Activated T-cell treated with anti-CD3 and anti-CD28 coated beads, Interleukin-2, amount 50 U/mL, for 4 hours (primary cell): ENCODE results near the gene NDUFA8. TPM values are rescaled to one million over a fixed set of nuclear protein-coding genes. Genes with fewer than 3 reads are reported as not detected.
"Not testable (repeated sequence)": the region's sequence is repeated elsewhere in the genome, so short reads cannot be mapped to it uniquely, and the experiment has no call there.

Source experiments
- ATAC-seq, 2 donors: fragments of 200-7000 bp; cut with Tn5 transposase; one replicate each; pipeline ENCODE4 v1.10.0; 2021
- DNase-seq: peaks from one replicate; pipeline ENCODE4 v3.0.0-alpha.2; 2020
- H3K27me3 Mint-ChIP-seq: one replicate; pipeline ENCODE4 v1.8.0; 2021; ENCODE audit warnings: low read depth, mixed read lengths
- H3K36me3 Mint-ChIP-seq: one replicate; pipeline ENCODE4 v1.8.0; 2022; ENCODE audit warnings: mixed read lengths; ENCODE audit not compliant: insufficient read depth
- H3K4me1 Mint-ChIP-seq: one replicate; pipeline ENCODE4 v1.8.0; 2021; ENCODE audit warnings: low read depth, mixed read lengths
- H3K4me3 Mint-ChIP-seq: one replicate; pipeline ENCODE4 v1.8.0; 2021; ENCODE audit warnings: mild to moderate bottlenecking, moderate library complexity, mixed read lengths
- H3K9me3 Mint-ChIP-seq: one replicate; pipeline ENCODE4 v1.8.0; 2021; ENCODE audit warnings: mixed read lengths
- total RNA-seq, 3 donors: library from RNA; stranded (reverse); gene quantifications; one replicate each; pipeline ENCODE4 v1.2.1, GENCODE V29; 2021

The NDUFA8 gene
- total RNA-seq, 3 donors from 2014 or later, result 47.3 to 52.9 (median 50.3) TPM

DNA sequence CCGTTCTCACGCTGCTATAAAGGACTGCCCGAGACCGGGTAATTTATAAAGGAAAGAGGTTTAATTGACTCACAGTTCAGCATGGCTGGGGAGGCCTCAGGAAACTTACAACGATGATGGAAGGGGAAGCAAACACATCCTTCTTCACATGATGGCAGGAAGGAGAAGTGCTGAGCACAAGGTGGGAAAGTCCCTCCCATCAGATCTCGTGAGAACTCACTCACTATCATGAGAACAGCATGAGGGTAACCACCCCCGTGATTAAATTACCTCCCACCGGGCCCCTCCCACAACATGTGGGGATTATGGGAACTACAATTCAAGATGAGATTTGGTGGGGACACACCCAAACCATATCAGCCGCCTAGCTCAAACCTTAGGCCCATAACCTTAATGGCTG is 42.3 kb downstream of the NDUFA8 start:
- not testable (repeated sequence) for H3K4me1 Mint-ChIP-seq, H3K4me3 Mint-ChIP-seq, H3K27me3 Mint-ChIP-seq, H3K9me3 Mint-ChIP-seq, ATAC-seq, H3K36me3 Mint-ChIP-seq, DNase-seq

DNA sequence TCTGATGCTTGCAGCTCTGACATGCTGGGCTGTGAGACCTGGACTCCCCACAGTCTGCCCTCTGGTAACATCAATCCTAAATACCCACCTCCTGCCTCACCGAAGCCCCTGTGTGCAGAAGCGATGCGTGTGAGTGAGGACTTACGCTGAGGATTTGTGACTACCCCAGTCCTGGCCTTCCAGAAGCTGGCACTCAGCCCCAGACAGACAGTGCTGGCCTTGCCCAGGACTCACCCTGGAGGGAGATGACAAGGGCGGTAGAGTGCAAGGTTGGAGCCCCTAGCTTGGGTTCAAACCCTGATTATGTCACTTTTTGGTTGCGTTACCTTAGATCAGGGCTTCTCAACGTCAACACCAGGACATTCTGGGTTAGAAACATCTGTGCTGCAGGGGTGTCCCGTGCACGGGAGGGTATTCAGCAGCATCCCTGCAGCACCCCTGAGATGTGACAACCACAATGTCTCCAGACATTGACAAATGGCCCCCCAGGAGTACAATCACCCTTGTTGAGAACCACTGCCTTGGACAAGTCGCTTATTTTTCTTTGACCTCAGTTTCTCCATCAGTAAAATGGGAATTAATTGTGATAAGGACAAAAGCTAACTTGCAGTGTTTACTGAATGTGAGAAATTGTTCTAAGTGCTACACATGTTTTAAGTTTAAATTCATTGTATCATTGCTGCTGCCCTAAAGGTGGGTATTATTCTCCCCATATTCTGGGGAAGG is 43.0 kb downstream of the NDUFA8 start:
- DNase-seq, result no peak
- Mint-ChIP-seq H3K9me3 (no peaks in the 10 kb centered on the region), H3K4me1 (no peaks in the 10 kb centered on the region), H3K36me3 (no peaks in the 10 kb centered on the region), H3K4me3 (no peak overlapping the region), H3K27me3 (peaks cover 5% of the 10 kb centered on the region)
- no peak for ATAC-seq

DNA sequence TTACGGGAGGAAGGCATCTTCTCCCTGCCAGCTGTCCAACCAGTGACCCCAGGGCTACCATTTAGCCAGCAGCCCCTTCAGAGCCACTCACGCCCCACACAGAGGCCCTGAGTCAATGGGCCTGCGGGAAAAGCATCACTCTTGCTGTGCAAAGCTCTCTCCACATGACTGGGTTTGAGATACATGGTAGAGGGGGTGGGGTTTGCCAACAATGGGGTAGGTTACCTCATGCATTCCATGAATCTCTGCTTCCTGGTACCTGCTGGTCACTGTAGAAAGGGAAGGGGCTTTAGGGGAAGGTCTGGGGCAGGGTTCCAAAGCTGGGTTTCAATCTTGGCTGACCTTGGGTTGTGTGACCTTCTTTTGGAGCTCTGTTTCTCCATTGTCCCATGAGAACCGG is 43.5 kb downstream of the NDUFA8 start:
- Mint-ChIP-seq H3K36me3 (no peaks in the 10 kb centered on the region), H3K9me3 (no peaks in the 10 kb centered on the region), H3K27me3 (peaks cover 5% of the 10 kb centered on the region), H3K4me1 (no peaks in the 10 kb centered on the region), H3K4me3 (no peak overlapping the region)
- ATAC-seq (no peak), DNase-seq (no peak)

DNA sequence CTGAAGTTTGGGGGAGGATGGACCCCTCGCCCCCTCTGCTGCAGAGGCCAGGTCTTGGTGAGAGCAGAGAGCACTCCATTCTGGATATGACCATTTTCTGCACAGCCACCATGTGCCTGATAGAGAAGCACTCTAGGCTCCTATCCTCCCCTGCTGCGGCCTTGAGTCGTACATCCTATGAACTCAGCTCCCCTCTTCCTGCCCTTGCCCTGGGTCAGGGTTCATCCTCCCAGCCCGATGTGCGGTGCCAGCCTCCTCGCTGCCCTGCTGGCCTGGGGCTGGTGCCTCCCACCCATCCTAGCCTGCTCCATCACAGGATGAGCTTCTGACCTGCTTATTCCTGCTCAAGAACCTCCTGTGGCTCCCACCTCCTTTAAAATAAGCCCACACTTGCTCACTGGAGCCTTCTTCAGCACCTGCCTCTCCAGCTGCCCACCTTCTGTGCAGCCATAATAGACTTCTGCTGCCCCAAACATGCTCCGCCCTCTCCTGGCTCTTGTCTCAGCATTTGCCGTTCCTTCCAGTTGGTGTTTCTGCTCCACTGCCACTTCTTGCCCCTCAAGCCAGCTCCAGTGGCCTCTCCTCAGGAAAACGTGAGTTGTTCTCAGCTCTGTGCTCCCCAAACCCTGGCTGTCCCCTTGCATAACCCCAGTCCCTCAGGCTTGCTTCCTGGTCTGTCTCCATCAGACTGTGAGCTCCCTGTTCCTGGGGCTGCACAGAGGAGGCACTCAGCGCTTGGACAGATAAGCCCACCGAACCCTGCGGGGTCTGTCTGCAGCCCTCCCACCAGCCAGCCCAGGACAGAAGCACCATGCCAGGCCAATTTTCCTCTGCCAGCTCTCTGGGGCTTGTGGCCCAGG is 44.2 kb downstream of the NDUFA8 start:
- ATAC-seq (no peak), DNase-seq (no peak)
- no peaks in the 10 kb centered on the region for H3K9me3 Mint-ChIP-seq
- H3K36me3 Mint-ChIP-seq, result no peaks in the 10 kb centered on the region
- H3K4me1 Mint-ChIP-seq, result no peaks in the 10 kb centered on the region
- H3K27me3 Mint-ChIP-seq, result peaks cover 5% of the 10 kb centered on the region
- H3K4me3 Mint-ChIP-seq, result no peak overlapping the region

DNA sequence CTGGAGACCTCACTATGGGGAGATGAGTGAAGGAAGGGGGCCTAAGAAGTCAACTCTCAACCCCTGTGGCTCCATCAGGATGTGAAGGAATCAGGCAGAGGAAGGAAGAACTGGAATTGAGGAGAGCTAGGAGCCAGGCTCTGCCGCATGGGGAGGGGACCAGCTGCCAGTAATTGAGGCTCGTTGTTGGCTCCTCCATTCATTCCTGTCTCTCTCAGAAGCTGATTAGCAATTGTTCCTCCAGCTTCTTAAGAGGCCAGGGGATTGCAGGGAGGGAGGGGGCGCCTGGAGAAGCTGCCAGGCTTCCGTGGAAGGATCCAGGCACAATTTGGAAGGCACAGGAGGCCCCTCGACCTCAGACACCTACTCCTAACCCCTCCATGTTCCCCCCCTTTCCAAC is 46.0 kb downstream of the NDUFA8 start:
- Mint-ChIP-seq H3K36me3 (no peaks in the 10 kb centered on the region), H3K9me3 (no peaks in the 10 kb centered on the region), H3K27me3 (peaks cover 5% of the 10 kb centered on the region), H3K4me3 (no peak overlapping the region), H3K4me1 (no peaks in the 10 kb centered on the region)
- ATAC-seq (no peak), DNase-seq (no peak)

DNA sequence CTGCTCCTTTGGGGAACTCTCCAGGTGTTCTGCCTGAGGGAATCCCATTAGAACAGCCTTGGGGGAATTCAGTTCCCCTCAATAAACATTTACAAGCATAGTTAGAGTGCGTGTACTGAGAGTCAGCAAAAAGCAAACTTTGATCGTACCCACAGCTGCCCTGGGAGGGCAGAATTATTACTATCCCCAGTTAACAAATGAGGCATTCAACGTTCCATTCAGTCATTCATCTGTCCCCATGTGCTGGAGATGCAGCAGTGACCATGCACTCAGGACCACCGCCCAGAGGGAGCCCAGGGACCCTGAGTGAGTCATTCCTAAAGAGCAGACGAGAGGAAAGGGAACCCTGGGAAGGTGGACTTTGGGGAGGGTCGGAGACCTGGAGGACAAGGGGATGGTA is 47.3 kb downstream of the NDUFA8 start:
- ATAC-seq (no peak), DNase-seq (no peak)
- Mint-ChIP-seq H3K36me3 (no peaks in the 10 kb centered on the region), H3K4me3 (no peak overlapping the region), H3K4me1 (no peaks in the 10 kb centered on the region), H3K9me3 (no peaks in the 10 kb centered on the region), H3K27me3 (peaks cover 5% of the 10 kb centered on the region)

DNA sequence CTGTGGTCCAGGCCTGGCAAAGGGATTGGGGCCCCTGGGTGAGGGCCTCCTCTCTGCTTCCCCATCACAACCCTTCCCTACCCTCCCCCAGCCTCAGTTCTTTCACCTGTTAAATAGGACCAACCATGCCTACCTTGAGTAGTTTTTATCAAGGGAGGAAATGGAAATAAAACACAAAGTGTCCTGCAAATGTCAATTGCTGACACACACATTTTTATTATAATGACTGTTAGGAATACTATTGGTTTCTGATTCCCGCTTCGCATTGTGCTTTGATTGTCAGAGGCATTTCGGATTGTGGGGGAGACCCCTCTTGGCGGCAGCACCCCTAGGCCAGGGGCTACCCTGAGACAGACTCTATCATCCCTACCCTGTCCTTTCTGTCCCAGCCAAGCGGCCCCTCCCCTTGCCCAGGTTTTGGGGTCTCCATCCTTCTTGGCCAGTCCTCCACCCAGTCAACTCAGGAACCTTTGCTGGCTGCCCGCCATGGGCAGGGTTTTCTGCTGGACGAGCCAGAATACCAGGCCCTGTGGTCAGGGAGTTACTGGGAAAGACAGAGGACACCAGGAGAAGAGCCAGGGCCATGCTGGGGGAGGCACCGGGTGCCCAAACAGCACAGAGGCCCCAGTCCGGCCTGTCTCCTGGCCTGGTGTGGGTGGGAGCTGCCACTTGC is 48.0 kb downstream of the NDUFA8 start:
- no peaks in the 10 kb centered on the region for H3K36me3 Mint-ChIP-seq
- no peaks in the 10 kb centered on the region for H3K9me3 Mint-ChIP-seq
- no peak overlapping the region for H3K4me3 Mint-ChIP-seq
- DNase-seq, result no peak
- H3K27me3 Mint-ChIP-seq, result peaks cover 5% of the 10 kb centered on the region
- ATAC-seq, result no peak
- H3K4me1 Mint-ChIP-seq, result no peaks in the 10 kb centered on the region

DNA sequence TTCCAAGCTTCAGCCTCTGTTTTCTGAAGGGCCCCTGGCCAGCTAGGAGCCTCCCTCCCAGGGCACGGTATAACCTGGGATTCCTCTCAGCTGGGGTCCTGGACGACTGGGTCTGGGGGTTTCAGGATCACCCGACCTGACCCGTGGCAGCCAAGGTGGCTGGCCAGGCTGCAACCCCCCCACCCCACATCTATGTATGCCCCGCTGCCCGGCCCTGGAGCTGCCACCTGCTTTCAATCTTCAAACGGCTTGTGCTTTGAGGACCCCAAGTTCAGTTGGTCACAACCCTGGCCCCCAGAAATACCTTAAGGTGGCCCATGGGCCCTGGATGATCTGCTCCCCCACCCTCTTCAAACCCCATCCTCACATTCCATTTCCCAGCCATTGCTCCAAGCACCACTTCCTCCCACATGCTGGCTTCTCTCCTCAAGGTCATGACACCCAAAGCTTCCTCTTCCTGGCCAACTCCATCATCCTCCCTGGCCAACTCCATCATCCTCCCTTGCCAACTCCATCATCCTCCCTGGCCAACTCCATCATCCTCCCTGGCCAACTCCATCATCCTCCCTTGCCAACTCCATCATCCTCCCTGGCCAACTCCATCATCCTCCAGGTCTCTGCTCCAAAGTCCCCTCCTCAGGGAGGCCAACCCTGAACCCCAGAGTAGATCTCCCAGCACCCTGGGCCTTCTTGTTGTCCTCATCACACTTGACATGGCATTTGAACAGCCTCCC is 49.3 kb downstream of the NDUFA8 start:
- no peak overlapping the region for H3K4me3 Mint-ChIP-seq
- H3K27me3 Mint-ChIP-seq, result peaks cover 3% of the 10 kb centered on the region
- no peaks in the 10 kb centered on the region for H3K4me1 Mint-ChIP-seq
- ATAC-seq (no peak), DNase-seq (no peak)
- no peaks in the 10 kb centered on the region for H3K36me3 Mint-ChIP-seq
- no peaks in the 10 kb centered on the region for H3K9me3 Mint-ChIP-seq

DNA sequence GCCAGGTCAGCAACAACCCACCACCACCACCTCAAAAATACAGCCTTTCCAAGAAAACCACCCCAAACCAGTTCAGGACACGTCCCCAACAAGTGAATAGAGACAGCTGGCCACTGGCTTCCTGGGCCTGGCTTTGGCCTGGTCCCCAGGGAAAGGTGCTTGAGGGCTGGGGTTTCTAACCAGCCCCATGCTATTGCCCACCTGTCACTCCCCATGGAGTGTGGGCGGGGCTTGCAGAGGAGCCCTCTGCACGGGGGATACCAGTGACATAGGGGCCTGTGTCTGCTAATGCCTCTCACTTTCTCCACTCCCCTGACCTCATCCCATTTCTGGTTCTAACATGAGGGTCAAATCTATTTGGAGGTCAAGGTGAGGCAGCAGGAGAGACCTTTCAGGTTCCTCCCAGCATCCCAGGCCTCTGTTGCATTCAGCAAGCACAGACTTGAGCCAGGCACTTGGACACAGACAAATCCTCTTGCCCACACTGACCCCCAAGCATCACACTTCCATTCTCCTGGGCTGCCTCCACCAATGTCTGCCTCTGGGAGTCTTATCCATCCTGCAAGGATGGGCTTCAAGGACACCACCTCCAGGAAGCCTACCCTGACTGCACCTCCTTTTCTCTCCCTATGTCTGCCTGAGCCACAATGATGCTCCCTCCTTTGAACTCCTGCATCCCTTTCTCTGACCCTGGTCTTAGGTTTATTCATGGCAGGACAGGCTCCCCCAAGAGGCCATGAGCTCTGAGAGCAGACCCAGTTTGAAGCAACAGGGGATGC is 50.4 kb downstream of the NDUFA8 start:
- peaks cover 3% of the 10 kb centered on the region for H3K27me3 Mint-ChIP-seq
- no peaks in the 10 kb centered on the region for H3K36me3 Mint-ChIP-seq
- DNase-seq (no peak), ATAC-seq (no peak)
- H3K4me3 Mint-ChIP-seq, result no peak overlapping the region
- H3K9me3 Mint-ChIP-seq, result peaks cover 2% of the 10 kb centered on the region
- H3K4me1 Mint-ChIP-seq, result no peaks in the 10 kb centered on the region

DNA sequence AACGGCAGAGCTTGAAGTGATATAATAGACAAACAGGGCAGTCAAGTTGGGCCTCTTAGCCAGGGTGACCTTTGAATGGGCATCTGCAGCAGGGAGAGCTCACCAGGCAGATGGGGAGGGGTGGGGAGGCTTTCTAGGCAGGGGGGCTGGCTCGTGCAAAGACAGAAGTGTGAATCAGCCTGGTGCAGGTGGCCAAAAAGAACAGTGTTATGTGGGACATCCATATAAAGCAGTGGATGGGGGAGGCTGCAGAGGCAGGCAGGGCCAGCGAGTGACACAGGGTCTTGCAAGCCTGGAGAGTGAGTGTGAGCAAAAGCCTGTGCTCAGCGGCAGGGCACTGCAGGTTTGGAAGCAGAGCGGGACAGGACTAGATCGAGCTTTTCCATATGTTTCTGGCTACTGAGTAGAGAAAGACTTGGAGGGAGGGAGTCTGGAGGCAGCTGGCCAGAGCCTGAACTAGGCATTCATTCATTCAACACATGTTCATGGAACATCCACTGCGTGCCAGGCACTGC is 52.2 kb downstream of the NDUFA8 start:
- ATAC-seq (no peak), DNase-seq (no peak)
- Mint-ChIP-seq H3K27me3 (no peaks in the 10 kb centered on the region), H3K4me1 (no peaks in the 10 kb centered on the region), H3K9me3 (peaks cover 11% of the 10 kb centered on the region), H3K4me3 (no peak overlapping the region), H3K36me3 (peaks cover 2% of the 10 kb centered on the region)

DNA sequence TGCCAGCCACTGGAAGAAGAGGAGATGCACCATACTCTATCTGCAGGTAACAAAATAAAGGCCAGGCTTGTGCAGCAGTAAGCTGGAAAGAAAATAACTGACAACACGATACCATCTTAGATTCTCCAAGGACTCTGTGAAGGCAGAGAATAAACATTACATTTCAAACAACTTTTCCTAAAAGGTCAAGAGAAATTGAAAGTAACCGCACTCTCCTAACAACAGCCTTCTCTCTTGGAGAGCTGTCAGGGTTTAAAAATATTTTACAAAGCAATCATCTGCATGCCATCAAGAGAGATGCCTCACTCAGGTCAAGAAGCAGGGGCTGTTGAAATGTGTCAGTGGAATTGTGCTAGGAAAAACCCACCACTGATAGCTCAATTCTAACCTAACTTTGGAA is 53.0 kb downstream of the NDUFA8 start:
- H3K4me1 Mint-ChIP-seq, result no peaks in the 10 kb centered on the region
- DNase-seq (no peak), ATAC-seq (no peak)
- H3K4me3 Mint-ChIP-seq, result no peak overlapping the region
- no peaks in the 10 kb centered on the region for H3K27me3 Mint-ChIP-seq
- peaks cover 2% of the 10 kb centered on the region for H3K36me3 Mint-ChIP-seq
- H3K9me3 Mint-ChIP-seq, result peaks cover 11% of the 10 kb centered on the region

DNA sequence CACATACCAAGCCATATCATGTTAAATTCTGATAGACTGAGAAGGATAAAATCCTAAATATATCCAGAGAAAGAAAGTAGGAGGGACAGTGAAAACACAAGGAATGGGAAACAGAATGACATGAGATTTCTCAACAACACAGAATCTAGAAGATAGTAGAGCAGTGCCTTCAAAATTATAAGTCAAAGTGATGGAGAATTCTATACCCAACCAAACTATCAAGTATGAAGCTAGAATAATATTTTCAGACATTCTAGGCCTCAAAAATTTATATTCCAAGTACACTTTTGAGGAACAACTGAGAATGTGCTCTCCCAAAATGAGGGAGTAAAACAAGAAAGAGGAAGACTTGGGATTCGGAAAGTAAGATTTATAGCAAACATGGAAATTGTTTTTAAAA is 55.6 kb downstream of the NDUFA8 start:
- Mint-ChIP-seq H3K27me3 (no peaks in the 10 kb centered on the region), H3K36me3 (peaks cover 2% of the 10 kb centered on the region), H3K9me3 (peaks cover 11% of the 10 kb centered on the region), H3K4me3 (no peak overlapping the region), H3K4me1 (no peaks in the 10 kb centered on the region)
- no peak for ATAC-seq
- DNase-seq, result no peak

DNA sequence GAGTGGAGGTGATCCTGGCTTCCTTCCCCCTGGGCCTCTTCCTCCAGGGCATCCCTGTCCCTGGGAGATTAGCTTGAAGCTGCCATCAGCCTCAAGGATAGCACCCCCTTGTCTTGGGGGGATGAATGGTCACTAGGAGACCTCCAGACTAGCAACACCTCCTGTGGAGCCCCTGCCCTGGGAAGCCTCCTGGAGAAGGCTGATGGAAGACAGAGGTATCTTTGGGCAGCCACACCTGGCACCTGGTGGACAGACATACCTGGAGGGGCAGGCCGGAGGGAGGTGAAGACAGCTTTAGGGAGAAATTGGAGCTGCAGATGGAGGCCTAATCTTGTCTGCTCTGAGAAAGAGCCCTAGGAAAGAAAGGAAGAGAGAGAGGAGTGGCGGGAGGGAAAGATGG is 57.4 kb downstream of the NDUFA8 start:
- Mint-ChIP-seq H3K9me3 (peaks cover 11% of the 10 kb centered on the region), H3K36me3 (peaks cover 2% of the 10 kb centered on the region), H3K4me3 (no peak overlapping the region), H3K4me1 (no peaks in the 10 kb centered on the region), H3K27me3 (peaks cover 2% of the 10 kb centered on the region)
- DNase-seq (no peak), ATAC-seq (no peak)
